T-helper 9 cell (primary cell): Measurements from ENCODE around the gene MLST8.
"Not testable (repeated sequence)": the region's sequence is repeated elsewhere in the genome, so short reads cannot be mapped to it uniquely, and the experiment has no call there.

Source experiments
- DNase-seq: peaks from one replicate; pipeline ENCODE4 v3.0.0-alpha.2; 2020

Gene MLST8

GRCh38 chr16:2250652-2251295 is 45.5 kb downstream of the MLST8 start:
- DNase-seq, result peak; percentile 21

- peak; percentile 66 for DNase-seq
Observed at GRCh38 chr16:2251296-2252111, 46.2 kb downstream of the MLST8 start, which contains the start of gene ECI1. TSS of gene ECI1 (minus strand) at chr16:2251587. CDS start at chr16:2251566, 21 bp downstream.

- no peak for DNase-seq
Observed at GRCh38 chr16:2252806-2253148, 47.5 kb downstream of the MLST8 start.

- DNase-seq, result no peak
Observed at GRCh38 chr16:2253293-2253692, 48.0 kb downstream of the MLST8 start.

GRCh38 chr16:2256531-2257140 is 51.4 kb downstream of the MLST8 start:
- DNase-seq, result no peak

GRCh38 chr16:2257726-2258125 is 52.5 kb downstream of the MLST8 start:
- DNase-seq, result no peak

- DNase-seq, result not testable (repeated sequence)
Observed at GRCh38 chr16:2258530-2258929, 53.3 kb downstream of the MLST8 start.
